ENCODE data around the gene SNX3.

- no peak for TF ChIP-seq CTCF (tag by site-specific recombination; IDR thresholded peaks at IDR 0.05)
- no peak for TF ChIP-seq ZNF747 (tag by site-specific recombination; IDR thresholded peaks at IDR 0.05)
- TF ChIP-seq ZNF114 (tag by site-specific recombination; IDR thresholded peaks at IDR 0.05): no peak
- TF ChIP-seq REST (tag by site-specific recombination; IDR thresholded peaks at IDR 0.05): no peak
Measured at GRCh38 chr6:108187519-108187918, 73.3 kb downstream of the SNX3 start.

Data from HEK293 (cell line).